Measurements from ENCODE around the gene SLC39A3.

Gene SLC39A3

GRCh38 chr19:2744113-2744512, 4.3 kb upstream of the SLC39A3 start:
- CTCF ChIA-PET: no interaction called here
- Mint-ChIP-seq H3K27ac (no peak overlapping the region), H3K36me3 (peaks cover 2% of the 10 kb centered on the region), H3K27me3 (peaks cover 36% of the 10 kb centered on the region), H3K4me3 (no peak overlapping the region), H3K9me3 (no peaks in the 10 kb centered on the region), H3K4me1 (peaks cover 8% of the 10 kb centered on the region)
- no peak for DNase-seq

- no peak overlapping the region for H3K27ac Mint-ChIP-seq
- H3K9me3 Mint-ChIP-seq: no peaks in the 10 kb centered on the region
- H3K36me3 Mint-ChIP-seq: peaks cover 2% of the 10 kb centered on the region
- CTCF ChIA-PET: no interaction called here
- no peak for DNase-seq
- H3K4me1 Mint-ChIP-seq: peaks cover 15% of the 10 kb centered on the region
- H3K27me3 Mint-ChIP-seq: peaks cover 34% of the 10 kb centered on the region
- no peak overlapping the region for H3K4me3 Mint-ChIP-seq
Observed at GRCh38 chr19:2743099-2743498, 3.3 kb upstream of the SLC39A3 start.

GRCh38 chr19:2740314-2740656, 468 bp upstream of the SLC39A3 start:
- no peak overlapping the region for H3K27ac Mint-ChIP-seq
- CTCF ChIA-PET: interaction anchor here (0.6 to 1.9 kb wide), 2 partner anchors 9 to 92 kb away, joined by 3 to 9 read pairs; no protein-coding TSS in a partner anchor
- H3K9me3 Mint-ChIP-seq: no peaks in the 10 kb centered on the region
- no peak for DNase-seq
- H3K36me3 Mint-ChIP-seq: peaks cover 14% of the 10 kb centered on the region
- H3K4me3 Mint-ChIP-seq: peak overlapping the region; percentile 90
- H3K27me3 Mint-ChIP-seq: peaks cover 31% of the 10 kb centered on the region
- H3K4me1 Mint-ChIP-seq: peaks cover 16% of the 10 kb centered on the region

GRCh38 chr19:2736550-2737190, 3.1 kb downstream of the SLC39A3 start:
- H3K27ac Mint-ChIP-seq: no peak overlapping the region
- H3K9me3 Mint-ChIP-seq: no peaks in the 10 kb centered on the region
- no peak for DNase-seq
- no peak overlapping the region for H3K4me3 Mint-ChIP-seq
- CTCF ChIA-PET: interaction anchor here (0.8 kb wide), 1 partner anchor 12 kb away, joined by 3 read pairs; no protein-coding TSS in a partner anchor
- peaks cover 16% of the 10 kb centered on the region for H3K4me1 Mint-ChIP-seq
- peaks cover 23% of the 10 kb centered on the region for H3K36me3 Mint-ChIP-seq
- H3K27me3 Mint-ChIP-seq: peaks cover 9% of the 10 kb centered on the region

- CTCF ChIA-PET: no interaction called here
- Mint-ChIP-seq H3K36me3 (peaks cover 23% of the 10 kb centered on the region), H3K4me3 (no peak overlapping the region), H3K4me1 (peaks cover 15% of the 10 kb centered on the region), H3K27me3 (peaks cover 5% of the 10 kb centered on the region), H3K9me3 (no peaks in the 10 kb centered on the region), H3K27ac (no peak overlapping the region)
- DNase-seq: no peak
Observed at GRCh38 chr19:2735374-2735773, 4.4 kb downstream of the SLC39A3 start.

GRCh38 chr19:2734589-2735288, 5.1 kb downstream of the SLC39A3 start:
- Mint-ChIP-seq H3K4me3 (no peak overlapping the region), H3K9me3 (no peaks in the 10 kb centered on the region), H3K4me1 (peaks cover 11% of the 10 kb centered on the region), H3K36me3 (peaks cover 23% of the 10 kb centered on the region), H3K27ac (no peak overlapping the region), H3K27me3 (no peaks in the 10 kb centered on the region)
- DNase-seq: no peak
- CTCF ChIA-PET: no interaction called here

GRCh38 chr19:2733930-2734588, 5.8 kb downstream of the SLC39A3 start:
- Mint-ChIP-seq H3K4me1 (peaks cover 7% of the 10 kb centered on the region), H3K36me3 (peaks cover 20% of the 10 kb centered on the region), H3K27ac (no peak overlapping the region), H3K4me3 (no peak overlapping the region), H3K27me3 (no peaks in the 10 kb centered on the region), H3K9me3 (no peaks in the 10 kb centered on the region)
- DNase-seq: no peak
- CTCF ChIA-PET: no interaction called here

- no peaks in the 10 kb centered on the region for H3K4me1 Mint-ChIP-seq
Observed at GRCh38 chr19:2732883-2733282, 6.9 kb downstream of the SLC39A3 start.

GRCh38 chr19:2732157-2732725, 7.6 kb downstream of the SLC39A3 start:
- Mint-ChIP-seq H3K4me1 (no peaks in the 10 kb centered on the region), H3K36me3 (peaks cover 20% of the 10 kb centered on the region), H3K9me3 (no peaks in the 10 kb centered on the region), H3K4me3 (no peak overlapping the region), H3K27ac (no peak overlapping the region), H3K27me3 (peaks cover 8% of the 10 kb centered on the region)
- no peak for DNase-seq
- CTCF ChIA-PET: no interaction called here

More at GRCh38 chr19:2732883-2733282, 6.9 kb downstream of the SLC39A3 start:
- DNase-seq: no peak
- Mint-ChIP-seq H3K4me3 (no peak overlapping the region), H3K36me3 (peaks cover 20% of the 10 kb centered on the region), H3K27me3 (peaks cover 1% of the 10 kb centered on the region), H3K27ac (no peak overlapping the region), H3K9me3 (no peaks in the 10 kb centered on the region)
- CTCF ChIA-PET: no interaction called here

GRCh38 chr19:2731181-2731995, 8.4 kb downstream of the SLC39A3 start:
- Mint-ChIP-seq H3K27me3 (peaks cover 16% of the 10 kb centered on the region), H3K36me3 (peaks cover 12% of the 10 kb centered on the region), H3K9me3 (no peaks in the 10 kb centered on the region), H3K4me3 (no peak overlapping the region), H3K27ac (no peak overlapping the region), H3K4me1 (no peaks in the 10 kb centered on the region)
- DNase-seq: no peak
- CTCF ChIA-PET: no interaction called here

GRCh38 chr19:2729943-2730818, 9.6 kb downstream of the SLC39A3 start:
- Mint-ChIP-seq H3K9me3 (no peaks in the 10 kb centered on the region), H3K27me3 (peaks cover 28% of the 10 kb centered on the region), H3K36me3 (peaks cover 9% of the 10 kb centered on the region), H3K27ac (no peak overlapping the region), H3K4me1 (no peaks in the 10 kb centered on the region), H3K4me3 (no peak overlapping the region)
- no peak for DNase-seq
- CTCF ChIA-PET: no interaction called here

GRCh38 chr19:2728783-2729387, 10.9 kb downstream of the SLC39A3 start:
- CTCF ChIA-PET: no interaction called here
- DNase-seq: no peak
- Mint-ChIP-seq H3K4me1 (no peaks in the 10 kb centered on the region), H3K36me3 (peaks cover under 1% of the 10 kb centered on the region), H3K27me3 (peaks cover 33% of the 10 kb centered on the region), H3K27ac (no peak overlapping the region), H3K9me3 (no peaks in the 10 kb centered on the region), H3K4me3 (no peak overlapping the region)

- Mint-ChIP-seq H3K36me3 (no peaks in the 10 kb centered on the region), H3K27ac (no peak overlapping the region), H3K4me1 (no peaks in the 10 kb centered on the region), H3K9me3 (no peaks in the 10 kb centered on the region), H3K4me3 (no peak overlapping the region), H3K27me3 (peaks cover 45% of the 10 kb centered on the region)
- no peak for DNase-seq
- CTCF ChIA-PET: no interaction called here
Observed at GRCh38 chr19:2727640-2727944, 12.2 kb downstream of the SLC39A3 start.
